GM18505 (cell line): Measurements from ENCODE around the gene DFFB.

Experiments used
- ATAC-seq: cut with Tn5 transposase; IDR thresholded peaks from one replicate; pipeline ENCODE4 v1.9.1; 2021; ENCODE audit not compliant: unreplicated experiment
- POLR2A ChIP-seq: IDR thresholded peaks from 4 replicates; pipeline ENCODE4 v1.6.1; 2011; ENCODE audit warnings: borderline replicate concordance; ENCODE audit not compliant: insufficient read depth, insufficient read length; ENCODE audit errors: extremely low read depth

Gene DFFB

GRCh38 chr1:3930301-3931006, 73.2 kb downstream of the DFFB start:
- TF ChIP-seq POLR2A: no peak
- ATAC-seq: no peak

DNA sequence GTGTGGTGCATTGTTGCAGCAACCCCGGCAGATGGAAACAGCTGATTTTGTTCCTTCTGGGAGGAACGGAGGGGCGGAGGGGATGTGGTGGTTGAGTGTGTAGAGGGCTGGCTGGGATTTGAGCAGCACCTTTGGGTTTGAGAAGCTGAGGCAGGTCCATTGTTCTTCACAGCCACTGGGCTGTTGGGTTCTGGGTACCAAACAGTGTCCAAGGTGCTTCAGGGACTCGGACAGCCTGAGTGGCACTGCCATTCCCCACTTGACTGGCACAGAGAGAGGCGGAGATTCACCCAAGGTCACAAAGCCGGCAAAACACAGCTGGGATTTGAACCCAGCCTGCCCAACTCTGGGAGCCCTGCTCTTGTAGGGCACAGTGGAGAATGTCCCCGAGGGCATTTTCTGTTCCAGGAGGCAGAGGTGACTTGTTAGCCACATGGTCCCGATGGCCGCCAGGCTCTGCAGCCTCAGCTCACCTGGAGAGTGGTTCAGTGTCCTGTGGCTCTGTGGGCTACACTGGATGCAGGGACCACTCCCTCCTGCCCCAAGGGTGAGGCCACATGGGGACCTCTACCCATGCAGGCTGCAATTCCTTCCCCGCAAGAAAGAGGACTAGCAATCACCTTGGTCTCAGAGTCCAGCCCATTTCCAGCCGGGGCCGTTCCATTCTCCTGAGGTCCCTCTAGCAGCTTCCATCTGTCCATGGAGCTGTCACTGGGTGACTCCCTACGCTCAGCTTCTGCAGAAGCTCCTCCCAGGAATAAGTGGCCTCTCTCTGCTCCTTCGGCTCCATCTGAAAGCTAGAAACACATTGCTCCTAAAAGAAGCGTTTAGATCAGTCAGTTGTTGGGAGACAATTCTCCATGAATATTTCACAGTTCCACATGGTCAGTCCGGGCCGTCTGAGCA, 74.0 kb downstream of the DFFB start:
- no peak for ATAC-seq
- TF ChIP-seq POLR2A: no peak

DNA sequence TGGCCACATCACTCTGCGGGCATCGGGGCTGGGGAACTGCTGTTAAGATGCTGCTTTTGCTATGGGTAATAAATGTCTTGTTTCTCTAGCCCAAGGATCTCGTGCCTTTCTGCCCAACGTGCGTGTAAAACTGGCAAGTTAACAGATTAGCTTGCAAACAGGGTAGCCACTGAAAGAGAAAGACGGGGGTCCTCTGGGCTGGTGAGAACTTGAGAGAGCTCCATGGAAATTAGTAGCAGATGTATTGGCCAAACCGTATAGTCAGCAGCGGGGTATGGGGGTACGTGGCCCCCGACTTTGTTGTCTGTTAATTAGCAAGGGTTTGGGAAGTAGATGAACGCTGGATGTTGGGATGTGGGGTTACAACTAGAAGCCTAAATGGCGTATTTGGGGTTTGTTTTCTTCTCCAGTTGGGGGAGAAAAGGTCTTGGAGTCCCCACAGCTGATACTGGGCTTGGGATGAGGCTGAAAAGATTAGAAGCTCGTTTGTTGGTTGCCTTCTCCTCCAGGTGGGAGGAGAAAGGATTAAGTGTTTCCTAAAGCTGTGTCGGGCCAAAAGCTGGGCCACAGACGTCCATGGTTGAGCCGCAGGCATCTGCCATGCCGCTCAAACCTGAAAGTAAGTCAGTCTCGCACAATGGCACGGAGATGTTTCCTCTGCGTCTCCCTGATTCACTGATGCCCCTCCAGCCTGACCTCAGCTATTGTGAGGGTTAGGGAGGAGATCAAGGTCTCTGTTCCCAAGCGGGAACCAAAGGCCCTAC, 75.1 kb downstream of the DFFB start:
- no peak for TF ChIP-seq POLR2A
- ATAC-seq: no peak
